Activated B cell treated with CpG ODN at 0.5 μM for 24 hours (primary cell): ENCODE results near the gene MDN1. TPM values are rescaled to one million over a fixed set of nuclear protein-coding genes. Genes with fewer than 3 reads are reported as not detected.

Source experiments
- ATAC-seq: fragments of 200-7000 bp; cut with Tn5 transposase; one replicate; pipeline ENCODE4 v1.10.0; 2021; ENCODE audit warnings: low read depth, mild to moderate bottlenecking, moderate library complexity
- CTCF ChIA-PET: fragments of 350-600 bp; sonication (Branson Sonifier 250); formaldehyde crosslinking; loops from one replicate; lab custom pipeline; 2021; ENCODE audit warnings: antibody characterized with exemption; lab: Charles Lee
- POLR2A ChIA-PET: fragments of 350-600 bp; sonication (Branson Sonifier 250); formaldehyde crosslinking; loops from one replicate; lab custom pipeline; 2021; ENCODE audit warnings: antibody characterized with exemption; lab: Charles Lee
- DNase-seq: peaks from one replicate; pipeline ENCODE4 v3.0.0; 2022
- H3K27ac Mint-ChIP-seq: one replicate; pipeline ENCODE4 v1.8.0; 2020; ENCODE audit warnings: mixed read lengths
- H3K27me3 Mint-ChIP-seq: one replicate; pipeline ENCODE4 v1.8.0; 2021; ENCODE audit warnings: mixed read lengths
- H3K36me3 Mint-ChIP-seq: one replicate; pipeline ENCODE4 v1.8.0; 2021; ENCODE audit warnings: low read depth, mixed read lengths
- H3K4me1 Mint-ChIP-seq: one replicate; pipeline ENCODE4 v1.8.0; 2021; ENCODE audit warnings: mixed read lengths
- H3K4me3 Mint-ChIP-seq: one replicate; pipeline ENCODE4 v1.8.0; 2020; ENCODE audit warnings: mild to moderate bottlenecking, mixed read lengths
- H3K9me3 Mint-ChIP-seq: one replicate; pipeline ENCODE4 v1.8.0; 2020; ENCODE audit warnings: mixed read lengths
- CTCF ChIP-seq: fragments of 200-600 bp; IDR thresholded peaks from one replicate; pipeline ENCODE4 v1.8.0; 2022; ENCODE audit warnings: antibody characterized with exemption, mild to moderate bottlenecking
- intact Hi-C: fragments of 100-400 bp; cut with micrococcal nuclease; formaldehyde crosslinking; loops from one replicate; pipeline ENCODE4 v1.15.1; 2024
- total RNA-seq: library from RNA; stranded (reverse); gene quantifications from 2 replicates; pipeline ENCODE4 v1.2.3, GENCODE V29; 2022

Gene MDN1
- total RNA-seq, 1 donor from 2014 or later: 65.4 TPM

- Mint-ChIP-seq H3K4me1 (no peaks in the 10 kb centered on the region), H3K4me3 (no peak overlapping the region), H3K27ac (no peak overlapping the region), H3K36me3 (peaks cover 91% of the 10 kb centered on the region), H3K27me3 (no peaks in the 10 kb centered on the region), H3K9me3 (no peaks in the 10 kb centered on the region)
- no peak for TF ChIP-seq CTCF
- DNase-seq (no peak), ATAC-seq (no peak)
- ChIA-PET POLR2A (no interaction called here), CTCF (no interaction called here)
- intact Hi-C loops: no loop called here
Observed at GRCh38 chr6:89716532-89716931, 103.1 kb downstream of the MDN1 start.

GRCh38 chr6:89711801-89712200 is 107.8 kb downstream of the MDN1 start:
- Mint-ChIP-seq H3K4me3 (no peak overlapping the region), H3K9me3 (no peaks in the 10 kb centered on the region), H3K27ac (no peak overlapping the region), H3K27me3 (no peaks in the 10 kb centered on the region), H3K36me3 (peaks cover 92% of the 10 kb centered on the region), H3K4me1 (no peaks in the 10 kb centered on the region)
- ATAC-seq (no peak), DNase-seq (no peak)
- TF ChIP-seq CTCF: no peak
- CTCF ChIA-PET: no interaction called here
- POLR2A ChIA-PET: no interaction called here
- intact Hi-C loops: no loop called here

GRCh38 chr6:89708316-89708715 is 111.3 kb downstream of the MDN1 start:
- ATAC-seq: no peak
- DNase-seq: no peak
- intact Hi-C loops: loop anchor here (10.0 kb wide), 1 partner anchor 274 kb away; the partner anchor contains the start of gene ANKRD6
- Mint-ChIP-seq H3K27ac (no peak overlapping the region), H3K36me3 (peaks cover 84% of the 10 kb centered on the region), H3K4me1 (no peaks in the 10 kb centered on the region), H3K4me3 (no peak overlapping the region), H3K9me3 (no peaks in the 10 kb centered on the region), H3K27me3 (no peaks in the 10 kb centered on the region)
- TF ChIP-seq CTCF: no peak
- POLR2A ChIA-PET: no interaction called here
- CTCF ChIA-PET: no interaction called here

- ATAC-seq (no peak), DNase-seq (no peak)
- Mint-ChIP-seq H3K4me1 (no peaks in the 10 kb centered on the region), H3K4me3 (no peak overlapping the region), H3K9me3 (no peaks in the 10 kb centered on the region), H3K27me3 (no peaks in the 10 kb centered on the region), H3K36me3 (peaks cover 81% of the 10 kb centered on the region), H3K27ac (no peak overlapping the region)
- ChIA-PET POLR2A (no interaction called here), CTCF (interaction anchor here (0.9 kb wide), 1 partner anchor 44 kb away, joined by 4 read pairs; no protein-coding TSS in a partner anchor)
- TF ChIP-seq CTCF: no peak
- intact Hi-C loops: loop anchor here (10.0 kb wide), 1 partner anchor 273 kb away; the partner anchor contains the start of gene ANKRD6
Observed at GRCh38 chr6:89707766-89708165, 111.8 kb downstream of the MDN1 start.

- no peak overlapping the region for H3K4me3 Mint-ChIP-seq
- no peak overlapping the region for H3K27ac Mint-ChIP-seq
- POLR2A ChIA-PET: interaction anchor here (0.7 kb wide), 2 partner anchors 124 to 350 kb away, joined by 4 read pairs; partner anchors contain the start of gene CASP8AP2
- DNase-seq (no peak), ATAC-seq (no peak)
- no peaks in the 10 kb centered on the region for H3K4me1 Mint-ChIP-seq
- no peaks in the 10 kb centered on the region for H3K9me3 Mint-ChIP-seq
- intact Hi-C loops: loop anchor here (10.0 kb wide), 1 partner anchor 271 kb away; the partner anchor contains the start of gene ANKRD6
- H3K27me3 Mint-ChIP-seq: no peaks in the 10 kb centered on the region
- CTCF ChIA-PET: no interaction called here
- peaks cover 80% of the 10 kb centered on the region for H3K36me3 Mint-ChIP-seq
- TF ChIP-seq CTCF: no peak
Observed at GRCh38 chr6:89706121-89706520, 113.5 kb downstream of the MDN1 start.
